Astrocyte (in vitro differentiated cells and primary cell): ENCODE measurements around the gene RYR2.

Experiments
- EZH2 ChIP-seq: IDR thresholded peaks from 2 replicates; pipeline ENCODE4 v1.6.1; 2012; ENCODE audit warnings: mild to moderate bottlenecking, low read length, inconsistent platforms; ENCODE audit not compliant: insufficient read depth
- TF ChIP-seq, protein P1 (sequence below): IDR thresholded peaks from 2 replicates; pipeline ENCODE4 v1.5.1; 2011; ENCODE audit warnings: low read depth, mild to moderate bottlenecking, inconsistent platforms, low read length, moderate library complexity; ENCODE audit not compliant: insufficient read depth

DNA sequence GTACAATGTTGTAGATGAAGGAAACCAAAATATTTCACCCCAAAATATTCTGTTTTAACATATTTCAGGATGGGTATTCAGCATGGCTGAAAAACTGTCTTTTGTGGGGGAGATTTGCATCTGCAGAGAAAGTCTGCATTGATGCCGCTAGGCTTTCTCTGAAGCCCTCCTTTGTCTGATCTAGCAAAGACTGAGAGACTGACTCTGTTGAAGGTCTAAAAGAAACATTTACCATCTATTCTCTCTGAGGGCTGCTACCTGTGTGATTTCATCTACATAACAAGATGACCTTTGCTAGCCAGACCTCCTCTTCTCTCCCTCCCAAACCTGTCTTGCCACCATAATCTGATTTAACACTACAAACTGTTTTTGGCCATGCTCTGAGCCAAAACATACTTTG lies 25.4 kb upstream of the RYR2 start:
- TF ChIP-seq EZH2, result no peak
- TF ChIP-seq, protein P1, sequence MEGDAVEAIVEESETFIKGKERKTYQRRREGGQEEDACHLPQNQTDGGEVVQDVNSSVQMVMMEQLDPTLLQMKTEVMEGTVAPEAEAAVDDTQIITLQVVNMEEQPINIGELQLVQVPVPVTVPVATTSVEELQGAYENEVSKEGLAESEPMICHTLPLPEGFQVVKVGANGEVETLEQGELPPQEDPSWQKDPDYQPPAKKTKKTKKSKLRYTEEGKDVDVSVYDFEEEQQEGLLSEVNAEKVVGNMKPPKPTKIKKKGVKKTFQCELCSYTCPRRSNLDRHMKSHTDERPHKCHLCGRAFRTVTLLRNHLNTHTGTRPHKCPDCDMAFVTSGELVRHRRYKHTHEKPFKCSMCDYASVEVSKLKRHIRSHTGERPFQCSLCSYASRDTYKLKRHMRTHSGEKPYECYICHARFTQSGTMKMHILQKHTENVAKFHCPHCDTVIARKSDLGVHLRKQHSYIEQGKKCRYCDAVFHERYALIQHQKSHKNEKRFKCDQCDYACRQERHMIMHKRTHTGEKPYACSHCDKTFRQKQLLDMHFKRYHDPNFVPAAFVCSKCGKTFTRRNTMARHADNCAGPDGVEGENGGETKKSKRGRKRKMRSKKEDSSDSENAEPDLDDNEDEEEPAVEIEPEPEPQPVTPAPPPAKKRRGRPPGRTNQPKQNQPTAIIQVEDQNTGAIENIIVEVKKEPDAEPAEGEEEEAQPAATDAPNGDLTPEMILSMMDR, result no peak
